ENCODE measurements around the gene MPHOSPH6. TPM values are rescaled to one million over a fixed set of nuclear protein-coding genes. Genes with fewer than 3 reads are reported as not detected.

The MPHOSPH6 gene
- total and polyA plus RNA-seq, 2 of the 4 experiments (the other 2 are of a cell fraction), result 5.4 to 15.5 TPM

DNA sequence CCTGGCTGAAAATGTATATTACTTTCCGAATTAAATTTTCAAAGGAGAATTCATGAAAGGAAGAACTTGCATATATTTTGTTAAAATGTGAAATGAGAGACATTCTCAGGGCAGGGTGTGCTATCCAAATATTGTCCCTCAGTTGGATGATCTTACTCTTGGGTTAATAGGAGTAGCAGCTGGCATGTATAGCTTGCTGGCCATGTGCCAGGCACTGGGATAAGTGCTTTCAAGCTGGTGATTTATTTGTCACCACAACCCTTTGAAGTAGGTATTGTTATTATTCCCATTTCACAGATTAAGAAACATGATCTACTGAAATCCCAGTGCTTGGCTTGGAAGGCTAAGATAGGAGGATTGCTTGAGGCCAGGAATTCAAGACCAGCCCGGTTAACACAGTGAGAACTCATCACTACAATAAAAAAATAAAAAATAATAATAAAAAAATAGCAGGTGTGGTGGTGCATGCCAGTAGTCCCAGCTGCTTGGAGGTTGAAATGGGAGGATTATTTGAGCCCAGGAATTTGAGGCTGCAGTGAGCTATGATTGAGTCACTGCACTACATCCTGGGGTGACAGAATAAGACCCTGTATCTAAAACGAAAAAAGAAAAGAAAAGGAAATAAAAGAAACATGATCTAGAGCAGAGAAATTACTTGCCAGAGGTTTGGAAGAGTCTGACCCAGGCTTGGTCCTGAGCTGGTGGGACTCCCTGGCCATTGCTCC lies 11.6 kb upstream of the MPHOSPH6 start:
- H3K9ac ChIP-seq (ENCODE audit: low read depth, low read length), result no peak overlapping the region
- no peak overlapping the region for H3K14ac ChIP-seq (replicated peaks; ENCODE audit: low read depth, low read length)
- no peak overlapping the region for H2AK9ac ChIP-seq (replicated peaks; ENCODE audit: low read depth, low read length, poor library complexity)
- no peak overlapping the region for H4K91ac ChIP-seq (ENCODE audit: insufficient read depth, low read depth, low read length)
- peaks cover 18% of the 10 kb centered on the region for H3K27me3 ChIP-seq (ENCODE audit: control insufficient read depth, insufficient read depth, low read length)
- no peak overlapping the region for H3K56ac ChIP-seq (ENCODE audit: extremely low read depth, insufficient read depth, low read length)
- H3K18ac ChIP-seq (ENCODE audit: low read depth, low read length), result no peak overlapping the region
- ChIA-PET CTCF (interaction anchor here (0.7 kb wide), 1 partner anchor 87 kb away, joined by 6 read pairs; no protein-coding TSS in a partner anchor), POLR2A (ENCODE audit: unreplicated experiment) (no interaction called here)
- no peak overlapping the region for H4K5ac ChIP-seq (ENCODE audit: low read depth, low read length)
- no peaks in the 10 kb centered on the region for H4K20me1 ChIP-seq (ENCODE audit: insufficient read depth, low read length)
- no peaks in the 10 kb centered on the region for H3K9me3 ChIP-seq (ENCODE audit: control insufficient read depth, insufficient read depth, low read length)
- H3K23ac ChIP-seq (ENCODE audit: low read depth, low read length), result no peak overlapping the region
- H2BK5ac ChIP-seq (ENCODE audit: low read depth, low read length, poor library complexity, severe bottlenecking), result no peak overlapping the region
- in situ Hi-C loops (cut with MboI; ENCODE audit: low sequenced_read_pairs) (no loop called here), dilution Hi-C loops (cut with HindIII; ENCODE audit: low sequenced_read_pairs, unreplicated experiment) (no loop called here), intact Hi-C loops (cut with micrococcal nuclease) (no loop called here)
- no peak overlapping the region for H2BK120ac ChIP-seq (ENCODE audit: low read depth, low read length)
- no peaks in the 10 kb centered on the region for H3K4me1 ChIP-seq (ENCODE audit: control insufficient read depth, insufficient read depth, low read length)
- ATAC-seq (ENCODE audit: low read depth) (no peak), DNase-seq (no peak)
- no peak overlapping the region for H2BK15ac ChIP-seq (ENCODE audit: low read depth, low read length)
- WGBS, 2 experiments (ENCODE audit: extremely low coverage in 2 of 2, insufficient read length in 1 of 2), result 22% methylated on average over 1 of the region's 3 CpGs; no CpG with 5 or more reads in 1 of the 2 experiments
- no peaks in the 10 kb centered on the region for H3K9me1 ChIP-seq (ENCODE audit: insufficient read depth, low read length)
- H2AFZ ChIP-seq (replicated peaks; ENCODE audit: low read length, poor library complexity), result no peak overlapping the region
- no peak overlapping the region for H2BK20ac ChIP-seq (ENCODE audit: low read depth, low read length)
- H2AK5ac ChIP-seq (ENCODE audit: low read depth, low read length), result no peak overlapping the region
- H4K8ac ChIP-seq (ENCODE audit: low read depth in 2 of 2, low read length in 2 of 2), result no peak overlapping the region
- no peak overlapping the region for H3K27ac ChIP-seq (ENCODE audit: insufficient read depth, low read length)
- TF ChIP-seq MAFK (IDR thresholded peaks at IDR 0.05; ENCODE audit: low read depth, low read length) (no peak), NFE2L2 (IDR thresholded peaks at IDR 0.05; ENCODE audit: low read depth, low read length) (no peak), RCOR1 (IDR thresholded peaks at IDR 0.05; ENCODE audit: insufficient replicate concordance, low read length) (no peak), MXI1 (IDR thresholded peaks at IDR 0.05; ENCODE audit: borderline replicate concordance, low read depth, low read length) (no peak)
- no peaks in the 10 kb centered on the region for H3K36me3 ChIP-seq (ENCODE audit: control insufficient read depth, insufficient read depth, low read length)
- no TSS peak for BruUV-seq (replicated peaks)
- H3K4ac ChIP-seq (ENCODE audit: low read depth, low read length), result no peak overlapping the region
- no peak overlapping the region for H3K4me2 ChIP-seq (ENCODE audit: low read depth, low read length)
- no peak overlapping the region for H3K4me3 ChIP-seq (ENCODE audit: insufficient read depth, low read depth, low read length)
- no peaks in the 10 kb centered on the region for H3K79me1 ChIP-seq (ENCODE audit: low read depth in 1 of 2, low read length in 2 of 2)

Data from IMR-90 (cell line).